NCI-H526 (cell line): ENCODE results near the gene TMEM52.

Experiments
- DNase-seq, 2 experiments: peaks; one replicate each; lab custom pipeline; 2025; lab: John Stamatoyannopoulos, UW

Gene TMEM52

DNA sequence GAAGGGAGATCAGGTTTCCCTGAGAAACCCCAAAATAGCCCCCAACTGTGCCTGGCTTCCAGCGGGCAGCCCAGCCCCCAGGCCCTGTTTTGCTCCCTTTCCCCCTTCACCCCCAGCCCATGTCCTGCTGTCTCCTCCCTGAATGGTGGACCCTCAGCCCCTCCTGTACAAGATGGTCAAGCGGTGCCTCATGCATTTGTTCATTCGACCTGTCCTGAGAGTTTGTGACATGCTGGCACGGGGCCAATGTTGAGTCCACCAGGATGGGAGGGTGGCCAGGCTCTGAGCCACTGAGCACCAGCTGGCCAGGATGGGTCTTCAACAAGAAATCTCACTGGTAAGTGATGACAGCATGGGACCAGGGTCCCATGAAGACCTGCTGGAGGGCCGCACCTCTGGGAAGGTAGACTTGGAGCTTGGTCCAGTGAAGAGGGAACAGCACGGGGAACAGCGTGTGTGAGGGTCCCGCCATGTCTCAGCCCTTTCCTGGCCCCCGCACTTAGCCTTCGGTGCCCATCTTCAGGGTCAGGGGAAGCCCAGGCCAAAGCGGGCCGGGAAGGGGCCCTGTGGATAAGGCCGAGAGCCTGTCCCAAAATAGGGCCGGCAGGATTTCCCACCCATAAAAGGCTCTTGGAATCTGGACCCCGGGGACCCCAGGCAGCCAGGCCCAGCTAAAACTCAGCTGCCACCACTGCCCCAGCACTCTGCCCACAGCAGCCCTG lies 3.9 kb downstream of the TMEM52 start, which contains the start of gene CALML6:
CALML6 (plus strand) TSS at position 290 of the 722 bp plus-strand sequence; CDS start at position 311, 21 bp downstream.
- no peak for DNase-seq

DNA sequence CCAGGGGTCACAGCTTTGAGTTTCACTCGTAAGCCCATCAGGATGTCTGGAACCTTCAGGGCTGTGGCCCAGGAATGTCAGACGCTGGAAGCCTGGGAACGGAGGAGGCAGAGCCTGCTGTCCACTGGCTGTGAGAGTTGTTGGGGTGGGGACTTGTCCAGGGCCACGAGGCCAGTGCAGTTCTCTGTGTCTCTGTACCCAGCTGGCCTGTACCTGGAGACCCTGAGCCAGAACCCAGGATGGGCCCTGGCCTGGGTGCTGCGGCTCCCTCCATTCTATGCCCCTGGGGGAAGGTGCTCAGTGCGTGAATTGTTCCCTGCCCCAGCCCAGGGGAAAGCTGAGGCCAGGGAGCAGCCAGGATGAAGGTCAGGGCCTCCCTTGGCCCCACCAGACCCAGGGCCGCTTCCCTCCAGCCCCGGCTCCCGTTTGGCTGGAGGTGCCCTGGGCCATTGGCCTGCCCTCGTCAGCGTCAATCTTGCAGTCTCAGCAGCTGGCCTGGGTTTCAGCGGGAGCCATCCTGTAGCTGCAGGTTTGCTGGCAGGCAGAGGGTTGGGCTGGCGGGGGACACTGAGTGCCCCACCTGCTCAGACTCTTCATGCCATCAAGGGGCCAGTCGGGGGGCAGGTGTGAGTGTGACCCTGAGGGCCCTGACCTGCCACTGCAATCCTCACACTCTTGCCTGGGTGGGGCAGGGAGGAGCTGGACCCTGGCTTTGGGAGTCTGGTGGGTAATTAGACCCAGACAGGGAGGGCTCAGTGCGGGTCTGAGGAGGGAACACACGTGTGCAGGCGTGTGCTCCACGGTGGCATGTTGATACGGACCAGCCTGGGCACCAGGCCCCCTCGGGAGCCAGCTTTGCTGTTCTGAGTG lies 4.7 kb downstream of the TMEM52 start:
- no peak for DNase-seq

DNA sequence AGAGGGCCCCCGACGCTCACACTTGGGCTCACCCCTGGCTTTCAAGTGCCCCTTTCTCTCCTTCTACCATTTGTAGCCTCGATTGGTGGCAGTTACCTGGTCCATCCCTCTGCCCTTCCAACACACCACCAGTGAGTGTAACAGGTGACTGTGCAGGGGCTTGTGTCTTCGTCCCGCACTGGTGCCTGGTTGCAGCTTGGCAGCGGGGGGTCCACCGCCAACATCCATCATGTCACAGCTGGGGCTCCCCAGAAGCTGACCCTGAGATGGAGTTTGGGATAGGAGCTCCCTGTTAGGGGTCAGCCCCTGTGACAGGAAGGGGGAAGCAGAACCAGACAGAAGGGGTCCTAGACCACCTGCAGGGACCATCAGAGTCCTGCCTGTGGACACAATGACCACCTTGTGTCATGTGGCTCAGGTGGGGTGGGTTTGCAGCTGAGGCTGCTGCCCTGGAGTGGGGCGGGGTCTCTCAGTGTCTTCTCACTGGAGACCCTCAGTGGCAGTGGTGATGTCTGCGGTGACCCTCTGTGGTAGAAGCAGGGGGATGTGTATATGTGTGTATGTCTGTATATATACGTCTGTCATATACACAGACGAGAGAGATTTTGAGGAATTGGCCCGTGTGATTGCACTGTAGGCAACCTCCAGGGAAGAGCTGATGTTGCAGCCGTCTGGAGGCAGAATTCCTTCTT lies 7.6 kb downstream of the TMEM52 start:
- no peak for DNase-seq

DNA sequence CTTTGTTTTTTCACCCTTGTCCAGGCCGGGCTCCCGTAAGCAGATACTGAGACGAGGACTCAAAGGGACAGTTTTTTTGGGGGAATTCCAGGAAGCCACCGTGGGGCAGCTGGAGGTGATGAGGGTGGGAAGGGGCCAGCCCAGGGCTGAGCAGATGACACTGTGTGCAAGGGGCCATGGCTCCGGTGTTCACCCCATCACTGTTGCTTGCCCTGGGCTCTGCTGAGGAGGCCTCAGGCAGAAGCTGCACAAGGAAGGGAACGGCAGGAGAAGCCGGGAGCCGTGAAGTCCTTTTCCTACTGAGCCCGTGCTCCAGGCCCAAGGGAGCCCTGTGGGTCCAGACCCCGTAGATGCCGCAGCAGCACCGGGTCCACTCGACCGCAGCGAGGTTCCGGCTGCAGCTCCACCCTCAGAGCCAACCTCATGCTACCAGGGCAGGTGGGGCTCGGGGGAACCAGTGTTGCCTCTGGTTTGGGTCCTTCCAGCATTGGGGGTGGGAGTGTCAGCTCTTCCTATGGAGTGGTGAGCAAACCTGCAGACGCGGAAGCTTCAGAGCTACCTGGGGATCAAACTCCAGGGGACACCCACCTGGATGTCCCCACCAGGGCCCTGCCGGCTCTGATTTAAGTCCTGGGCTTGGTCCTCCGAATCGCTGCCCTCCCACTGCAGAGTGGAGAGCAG lies 8.3 kb downstream of the TMEM52 start:
- DNase-seq: no peak

- no peak for DNase-seq
Measured at GRCh38 chr1:1910033-1910465, 9.0 kb downstream of the TMEM52 start.

DNA sequence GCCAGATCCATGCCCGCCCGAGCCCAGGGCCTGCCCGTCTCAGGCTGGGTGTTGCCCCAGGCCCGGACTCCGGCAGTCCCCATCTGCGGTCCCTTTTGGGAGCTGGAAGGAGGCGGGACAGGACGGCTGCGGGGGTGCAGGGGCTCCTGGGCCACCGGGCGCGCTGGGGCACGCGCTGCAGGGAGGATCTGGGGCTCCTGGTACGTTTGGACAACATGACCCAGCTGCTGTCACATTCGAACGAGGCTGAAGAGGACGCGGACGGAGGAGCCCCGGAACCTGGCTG lies 10.6 kb downstream of the TMEM52 start:
- DNase-seq: no peak

GRCh38 chr1:1907098-1907736 lies 11.9 kb downstream of the TMEM52 start:
- peak in 1 of 2 experiments; percentile 77 for DNase-seq

- peak; percentile 34 to 91 for DNase-seq
Measured at GRCh38 chr1:1906185-1907097, 12.6 kb downstream of the TMEM52 start.

DNA sequence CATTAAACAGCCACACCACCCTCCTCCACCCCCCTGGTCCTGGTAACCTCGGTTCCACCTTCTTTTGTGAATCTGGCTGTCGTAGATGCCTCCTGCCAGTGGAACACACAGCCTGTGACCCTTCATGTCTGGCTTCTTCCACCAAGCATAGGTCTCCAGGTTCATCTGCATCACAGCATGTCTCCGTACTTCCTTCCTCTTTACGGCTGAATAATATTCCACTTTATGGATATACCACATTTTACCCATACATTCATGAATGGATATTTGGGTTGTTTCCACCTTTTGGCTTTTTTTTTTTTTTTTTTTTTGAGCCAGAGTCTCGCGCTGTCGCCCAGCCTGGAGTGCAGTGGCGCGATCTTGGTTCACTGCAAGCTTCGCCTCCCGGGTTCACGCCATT lies 15.9 kb downstream of the TMEM52 start:
- no peak for DNase-seq

DNA sequence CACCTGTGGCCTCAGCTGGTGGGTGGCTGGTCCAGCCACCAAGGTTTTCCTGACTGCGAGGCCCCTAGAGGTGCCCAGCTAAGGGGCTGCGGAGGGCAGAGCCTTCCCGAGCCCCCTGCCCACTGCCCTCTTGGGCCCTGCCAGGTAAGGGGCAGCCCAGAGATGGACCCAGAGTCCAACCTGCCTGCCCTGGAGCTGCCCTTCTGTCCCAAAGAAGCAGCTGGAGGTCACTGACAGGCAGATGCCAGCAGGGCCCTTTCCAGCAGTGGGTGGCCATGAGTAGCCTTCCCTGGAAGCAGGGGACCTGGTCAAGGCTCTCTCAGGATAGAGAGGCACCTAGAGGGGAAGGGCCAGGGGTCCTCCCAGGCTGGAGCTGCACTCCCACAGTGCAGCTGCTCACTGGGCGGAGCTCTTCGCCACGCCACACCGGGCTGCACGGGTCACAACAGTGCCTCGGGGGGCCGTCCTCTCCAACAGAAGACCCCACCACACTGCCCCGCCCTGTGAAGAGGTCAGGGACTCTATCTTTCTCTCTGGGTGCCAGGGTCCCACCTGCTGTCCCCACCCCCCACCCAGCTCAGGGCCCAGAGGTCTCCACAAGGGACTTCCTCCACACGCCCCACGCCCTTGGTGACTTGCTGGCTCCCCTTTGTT lies 17.3 kb downstream of the TMEM52 start:
- no peak for DNase-seq

- DNase-seq: peak in 1 of 2 experiments; percentile 43
Measured at GRCh38 chr1:1900883-1901640, 18.0 kb downstream of the TMEM52 start.

GRCh38 chr1:1899967-1900327 lies 19.1 kb downstream of the TMEM52 start:
- no peak for DNase-seq

DNA sequence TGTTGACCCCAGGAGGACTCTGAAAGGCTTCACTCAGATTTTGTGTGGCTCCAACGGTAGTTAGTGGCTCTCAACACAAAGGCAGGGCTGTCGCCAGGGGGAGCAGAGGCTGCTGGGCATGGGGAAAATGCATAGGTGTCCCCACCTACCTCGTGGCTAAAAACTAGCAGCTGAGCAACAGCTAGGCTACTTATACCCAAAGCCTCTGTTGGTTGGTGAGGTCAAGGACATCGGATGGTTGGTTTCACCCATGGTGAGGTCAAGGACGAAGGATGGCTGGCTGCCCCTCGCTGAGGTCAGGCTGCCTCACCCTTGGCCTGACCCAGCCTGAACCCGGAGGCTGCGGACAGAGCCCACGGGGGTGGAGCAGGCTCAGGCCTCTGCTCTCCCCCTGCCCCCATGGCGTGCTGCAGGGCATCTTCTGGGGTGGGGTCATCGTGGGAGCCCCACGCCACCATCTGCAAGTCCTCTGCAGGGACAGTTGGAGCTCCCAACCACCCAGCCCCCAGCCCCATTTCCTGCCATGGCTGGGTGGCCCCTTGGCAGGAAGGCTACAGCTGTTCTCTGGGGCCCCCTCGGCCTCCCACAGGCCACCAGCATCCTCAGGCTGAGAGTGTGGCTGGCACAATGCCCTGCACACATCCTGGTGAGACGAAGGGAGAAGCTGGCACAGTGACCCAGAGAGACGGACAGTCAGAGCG lies 19.7 kb downstream of the TMEM52 start:
- DNase-seq: peak in 1 of 2 experiments; percentile 39

GRCh38 chr1:1898246-1898933 lies 20.7 kb downstream of the TMEM52 start:
- no peak for DNase-seq

DNA sequence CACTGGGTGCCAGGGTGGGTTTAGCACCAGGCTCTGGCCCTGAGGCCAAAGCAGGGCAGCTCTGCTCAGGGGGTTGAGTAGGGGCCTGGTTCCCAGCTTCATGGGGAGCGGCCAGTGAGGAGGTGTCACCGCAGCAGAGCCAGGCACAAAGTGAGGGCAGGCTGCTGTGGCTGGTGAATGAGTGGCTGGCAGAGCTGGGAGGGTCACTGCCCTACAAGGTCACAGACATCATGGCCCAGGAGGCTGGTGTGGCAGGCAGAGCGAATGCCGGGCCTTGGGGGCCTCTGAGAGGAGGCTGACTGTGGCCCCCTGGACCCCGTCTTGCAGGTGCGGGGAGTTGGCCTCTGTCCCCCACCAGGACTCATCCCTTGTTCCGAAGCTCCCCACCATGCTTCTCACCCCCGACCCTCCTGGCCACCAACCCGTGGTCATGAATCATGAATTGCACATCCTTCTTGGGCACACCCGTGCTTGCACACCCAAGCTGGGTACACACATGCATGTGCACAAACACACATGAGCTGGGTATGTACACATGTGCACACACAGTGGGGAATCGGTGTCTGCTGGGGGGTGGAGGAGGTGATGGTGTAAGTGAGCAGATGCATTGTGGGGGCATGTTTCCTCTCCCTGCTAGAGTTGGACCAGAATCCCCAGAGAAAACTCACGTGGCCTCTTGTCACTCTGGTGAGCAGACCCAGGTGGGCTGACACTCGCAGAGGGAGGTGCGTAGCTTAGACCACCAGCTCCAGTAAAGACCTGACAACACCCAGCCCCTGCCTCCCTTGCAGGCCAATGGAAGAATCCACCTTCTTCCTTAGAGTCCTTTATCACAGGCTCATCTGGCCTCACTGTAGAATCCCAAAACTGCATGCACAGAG lies 23.4 kb downstream of the TMEM52 start:
- DNase-seq: no peak

GRCh38 chr1:1895060-1895418 lies 24.0 kb downstream of the TMEM52 start:
- DNase-seq: no peak
